Measurements from ENCODE around the gene BSDC1.

BSDC1 gene

GRCh38 chr1:32392325-32392724, 1.9 kb downstream of the BSDC1 start:
- no peak overlapping the region for H3K27ac ChIP-seq (ENCODE audit: low read length)
- H3K4me1 ChIP-seq (ENCODE audit: control insufficient read depth, low read depth, low read length) = peaks cover 8% of the 10 kb centered on the region
- no peak overlapping the region for H3K4me3 ChIP-seq (ENCODE audit: low read length)
- no peaks in the 10 kb centered on the region for H3K27me3 ChIP-seq (ENCODE audit: control insufficient read depth, insufficient read depth, low read length)
- H3K36me3 ChIP-seq (ENCODE audit: control insufficient read depth, low read depth, low read length) = peaks cover 18% of the 10 kb centered on the region
- H3K9ac ChIP-seq (ENCODE audit: low read length) = no peak overlapping the region
- no peaks in the 10 kb centered on the region for H3K9me3 ChIP-seq (ENCODE audit: control insufficient read depth, low read depth, low read length)

DNA sequence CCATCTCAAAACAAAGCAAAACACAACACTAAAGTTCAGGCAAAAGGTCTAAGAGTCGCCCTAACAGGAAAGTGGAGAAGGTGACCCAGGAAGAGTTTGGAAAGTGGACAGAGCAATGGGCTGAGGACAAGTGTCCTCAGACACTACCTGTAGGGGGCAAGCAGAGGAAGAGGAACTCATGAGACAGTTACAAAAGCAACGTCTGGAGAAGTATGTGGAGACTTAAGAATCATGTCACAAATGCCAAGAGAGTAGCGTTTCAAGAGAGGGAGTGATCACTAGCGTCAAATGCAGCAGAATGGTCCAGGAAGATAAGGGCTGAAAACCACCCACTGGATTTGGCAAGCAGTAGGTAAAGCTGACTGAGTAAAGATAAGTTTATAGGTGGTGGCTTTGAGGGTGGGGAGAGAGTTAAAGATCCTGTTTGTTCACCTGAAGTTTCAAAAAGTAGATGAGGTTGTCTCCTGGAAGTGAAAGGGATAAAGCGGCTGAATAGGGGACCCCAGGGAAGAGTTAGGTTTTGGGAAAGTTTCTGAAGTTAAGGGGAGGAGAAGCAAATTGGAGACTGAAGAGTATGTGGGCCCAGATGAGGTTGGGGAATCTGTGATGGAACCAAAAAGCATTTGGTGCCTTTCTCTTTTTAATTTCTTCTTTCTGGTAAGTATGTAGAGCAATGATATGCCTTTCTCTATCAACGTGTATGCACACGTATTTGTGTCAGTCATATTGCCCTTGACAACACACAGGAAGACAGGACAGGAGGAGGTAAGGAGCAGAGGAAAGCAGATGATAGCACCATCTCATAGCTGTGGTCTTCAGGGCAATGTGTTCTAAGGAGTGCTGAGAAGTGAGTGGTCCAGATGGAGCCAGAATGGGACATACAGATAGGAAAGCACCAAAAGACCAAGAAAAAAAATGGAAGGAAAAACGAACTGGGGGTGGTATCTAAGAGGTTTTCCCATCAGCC, 3.1 kb downstream of the BSDC1 start:
- Histone ChIP-seq H3K4me3 (ENCODE audit: low read length) (no peak overlapping the region), H3K9ac (ENCODE audit: low read length) (no peak overlapping the region), H3K27ac (ENCODE audit: low read length) (no peak overlapping the region), H3K4me1 (ENCODE audit: control insufficient read depth, low read depth, low read length) (peaks cover 8% of the 10 kb centered on the region), H3K27me3 (ENCODE audit: control insufficient read depth, insufficient read depth, low read length) (no peaks in the 10 kb centered on the region), H3K36me3 (ENCODE audit: control insufficient read depth, low read depth, low read length) (peaks cover 26% of the 10 kb centered on the region), H3K9me3 (ENCODE audit: control insufficient read depth, low read depth, low read length) (no peaks in the 10 kb centered on the region)

GRCh38 chr1:32388641-32389040, 5.6 kb downstream of the BSDC1 start:
- H3K9ac ChIP-seq (ENCODE audit: low read length) = no peak overlapping the region
- no peak overlapping the region for H3K4me3 ChIP-seq (ENCODE audit: low read length)

GRCh38 chr1:32386676-32387392, 7.4 kb downstream of the BSDC1 start:
- H3K9me3 ChIP-seq (ENCODE audit: control insufficient read depth, low read depth, low read length) = no peaks in the 10 kb centered on the region
- no peaks in the 10 kb centered on the region for H3K4me1 ChIP-seq (ENCODE audit: control insufficient read depth, low read depth, low read length)
- H3K36me3 ChIP-seq (ENCODE audit: control insufficient read depth, low read depth, low read length) = peaks cover 55% of the 10 kb centered on the region
- no peak overlapping the region for H3K4me3 ChIP-seq (ENCODE audit: low read length)
- H3K27ac ChIP-seq (ENCODE audit: low read length) = no peak overlapping the region
- no peaks in the 10 kb centered on the region for H3K27me3 ChIP-seq (ENCODE audit: control insufficient read depth, insufficient read depth, low read length)
- H3K9ac ChIP-seq (ENCODE audit: low read length) = no peak overlapping the region

More at GRCh38 chr1:32388641-32389040, 5.6 kb downstream of the BSDC1 start:
- Histone ChIP-seq H3K36me3 (ENCODE audit: control insufficient read depth, low read depth, low read length) (peaks cover 40% of the 10 kb centered on the region), H3K9me3 (ENCODE audit: control insufficient read depth, low read depth, low read length) (no peaks in the 10 kb centered on the region), H3K27me3 (ENCODE audit: control insufficient read depth, insufficient read depth, low read length) (no peaks in the 10 kb centered on the region), H3K27ac (ENCODE audit: low read length) (no peak overlapping the region), H3K4me1 (ENCODE audit: control insufficient read depth, low read depth, low read length) (peaks cover 7% of the 10 kb centered on the region)

GRCh38 chr1:32380057-32380456, 14.2 kb downstream of the BSDC1 start:
- peaks cover 83% of the 10 kb centered on the region for H3K36me3 ChIP-seq (ENCODE audit: control insufficient read depth, low read depth, low read length)
- no peak overlapping the region for H3K27ac ChIP-seq (ENCODE audit: low read length)
- no peak overlapping the region for H3K9ac ChIP-seq (ENCODE audit: low read length)
- H3K27me3 ChIP-seq (ENCODE audit: control insufficient read depth, insufficient read depth, low read length) = no peaks in the 10 kb centered on the region
- no peak overlapping the region for H3K4me3 ChIP-seq (ENCODE audit: low read length)
- H3K9me3 ChIP-seq (ENCODE audit: control insufficient read depth, low read depth, low read length) = no peaks in the 10 kb centered on the region
- no peaks in the 10 kb centered on the region for H3K4me1 ChIP-seq (ENCODE audit: control insufficient read depth, low read depth, low read length)

- no peak overlapping the region for H3K27ac ChIP-seq (ENCODE audit: low read length)
- H3K4me1 ChIP-seq (ENCODE audit: control insufficient read depth, low read depth, low read length) = no peaks in the 10 kb centered on the region
- no peaks in the 10 kb centered on the region for H3K9me3 ChIP-seq (ENCODE audit: control insufficient read depth, low read depth, low read length)
- H3K36me3 ChIP-seq (ENCODE audit: control insufficient read depth, low read depth, low read length) = peaks cover 84% of the 10 kb centered on the region
- H3K9ac ChIP-seq (ENCODE audit: low read length) = no peak overlapping the region
- no peaks in the 10 kb centered on the region for H3K27me3 ChIP-seq (ENCODE audit: control insufficient read depth, insufficient read depth, low read length)
- no peak overlapping the region for H3K4me3 ChIP-seq (ENCODE audit: low read length)
Measured at GRCh38 chr1:32377541-32378220, 16.6 kb downstream of the BSDC1 start.

- no peak overlapping the region for H3K4me3 ChIP-seq (ENCODE audit: low read length)
- no peaks in the 10 kb centered on the region for H3K9me3 ChIP-seq (ENCODE audit: control insufficient read depth, low read depth, low read length)
- no peak overlapping the region for H3K9ac ChIP-seq (ENCODE audit: low read length)
- H3K36me3 ChIP-seq (ENCODE audit: control insufficient read depth, low read depth, low read length) = peaks cover 84% of the 10 kb centered on the region
- H3K4me1 ChIP-seq (ENCODE audit: control insufficient read depth, low read depth, low read length) = no peaks in the 10 kb centered on the region
- no peaks in the 10 kb centered on the region for H3K27me3 ChIP-seq (ENCODE audit: control insufficient read depth, insufficient read depth, low read length)
- H3K27ac ChIP-seq (ENCODE audit: low read length) = no peak overlapping the region
Measured at GRCh38 chr1:32376199-32376598, 18.0 kb downstream of the BSDC1 start.

- Histone ChIP-seq H3K9me3 (ENCODE audit: control insufficient read depth, low read depth, low read length) (no peaks in the 10 kb centered on the region), H3K4me3 (ENCODE audit: low read length) (no peak overlapping the region), H3K27ac (ENCODE audit: low read length) (no peak overlapping the region), H3K36me3 (ENCODE audit: control insufficient read depth, low read depth, low read length) (peaks cover 67% of the 10 kb centered on the region), H3K9ac (ENCODE audit: low read length) (no peak overlapping the region), H3K4me1 (ENCODE audit: control insufficient read depth, low read depth, low read length) (no peaks in the 10 kb centered on the region), H3K27me3 (ENCODE audit: control insufficient read depth, insufficient read depth, low read length) (no peaks in the 10 kb centered on the region)
Measured at GRCh38 chr1:32373996-32374592, 20.1 kb downstream of the BSDC1 start.

DNA sequence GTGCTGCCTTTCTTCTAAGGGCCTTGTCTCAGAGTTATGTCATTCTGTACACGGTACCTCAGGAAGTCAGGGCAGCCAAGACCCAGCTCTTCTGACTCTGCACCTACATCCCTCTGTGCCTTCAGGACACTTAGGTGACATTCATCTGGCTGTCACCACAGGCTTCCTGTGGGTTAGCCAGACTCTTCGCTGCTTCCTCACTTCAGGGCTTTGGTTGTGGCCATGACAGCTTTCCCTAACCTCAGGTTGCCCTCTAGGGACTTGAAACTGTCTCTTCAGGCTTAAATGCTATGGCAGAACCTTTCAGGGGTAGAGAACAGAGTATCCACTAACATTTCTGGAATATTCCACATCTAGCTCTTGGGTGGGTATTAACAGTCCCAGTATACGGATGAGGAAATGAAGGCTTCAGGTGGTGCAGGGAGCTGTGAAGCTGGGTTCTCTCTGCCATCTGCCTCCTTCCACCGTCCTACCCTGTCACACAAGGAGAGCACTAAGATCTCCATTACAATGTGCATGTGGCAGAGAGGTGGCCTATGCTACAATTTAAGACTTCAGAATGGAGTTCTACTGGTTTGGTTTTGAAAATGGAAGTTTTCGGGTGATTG, 22.0 kb downstream of the BSDC1 start:
- no peak overlapping the region for H3K9ac ChIP-seq (ENCODE audit: low read length)
- no peak overlapping the region for H3K27ac ChIP-seq (ENCODE audit: low read length)
- no peaks in the 10 kb centered on the region for H3K9me3 ChIP-seq (ENCODE audit: control insufficient read depth, low read depth, low read length)
- peaks cover 64% of the 10 kb centered on the region for H3K36me3 ChIP-seq (ENCODE audit: control insufficient read depth, low read depth, low read length)
- H3K4me1 ChIP-seq (ENCODE audit: control insufficient read depth, low read depth, low read length) = no peaks in the 10 kb centered on the region
- no peak overlapping the region for H3K4me3 ChIP-seq (ENCODE audit: low read length)
- no peaks in the 10 kb centered on the region for H3K27me3 ChIP-seq (ENCODE audit: control insufficient read depth, insufficient read depth, low read length)

GRCh38 chr1:32367912-32368635, 26.2 kb downstream of the BSDC1 start:
- Histone ChIP-seq H3K27me3 (ENCODE audit: control insufficient read depth, insufficient read depth, low read length) (no peaks in the 10 kb centered on the region), H3K36me3 (ENCODE audit: control insufficient read depth, low read depth, low read length) (peaks cover 52% of the 10 kb centered on the region), H3K9ac (ENCODE audit: low read length) (no peak overlapping the region)

More at GRCh38 chr1:32367912-32368635, 26.2 kb downstream of the BSDC1 start:
- H3K27ac ChIP-seq (ENCODE audit: low read length) = no peak overlapping the region
- no peaks in the 10 kb centered on the region for H3K4me1 ChIP-seq (ENCODE audit: control insufficient read depth, low read depth, low read length)
- no peak overlapping the region for H3K4me3 ChIP-seq (ENCODE audit: low read length)
- H3K9me3 ChIP-seq (ENCODE audit: control insufficient read depth, low read depth, low read length) = no peaks in the 10 kb centered on the region

Measured in iPS-18a (cell line).